Keratinocyte (primary cell): ENCODE results near the gene TSR3.
A peak's percentile ranks its signal among the peaks of the same experiment; 100 is the strongest.

ENCODE experiments used
- CTCF ChIP-seq, 3 experiments: IDR thresholded peaks in 1 of 3; conservative IDR thresholded peaks in 1 of 3; optimal IDR thresholded peaks in 1 of 3; 2 replicates in 2 of 3; 3 replicates in 1 of 3; pipeline versions ENCODE3 to v1.5.1; 2011; ENCODE audit warnings: low read length in 3 of 3, mild to moderate bottlenecking in 3 of 3, moderate library complexity in 2 of 3, control low read depth in 1 of 3, inconsistent platforms in 1 of 3; ENCODE audit not compliant: insufficient read depth in 2 of 3; ENCODE audit errors: extremely low read depth in 1 of 3
- EZH2 ChIP-seq: IDR thresholded peaks from one replicate; pipeline ENCODE4 v1.6.1; 2012; ENCODE audit warnings: inconsistent platforms, mild to moderate bottlenecking, low read length, moderate library complexity

- TF ChIP-seq CTCF (optimal IDR thresholded peaks at IDR 0.05 in 1 of 3, IDR thresholded peaks at IDR 0.05 in 1 of 3, conservative IDR thresholded peaks at IDR 0.05 in 1 of 3; ENCODE audit: extremely low read depth in 1 of 3, insufficient read depth in 2 of 3, low read length in 3 of 3), result no peak
- peak; percentile 46 for TF ChIP-seq EZH2
Observed at GRCh38 chr16:1333854-1334700, 17.6 kb downstream of the TSR3 start.
